Activated CD4-positive, alpha-beta T cell treated with anti-CD3 and anti-CD28 coated beads, Interleukin-2, amount 50 U/mL, for 24 hours (primary cell): ENCODE measurements around the gene TSHZ2.
"Not testable (repeated sequence)": the region's sequence is repeated elsewhere in the genome, so short reads cannot be mapped to it uniquely, and the experiment has no call there.

Experiments used
- DNase-seq, 2 donors: peaks; one replicate each; pipeline ENCODE4 v3.0.0-alpha.2; 2020; ENCODE audit warnings: low read depth in 1 of 2, low spot score in 1 of 2

The TSHZ2 gene

DNA sequence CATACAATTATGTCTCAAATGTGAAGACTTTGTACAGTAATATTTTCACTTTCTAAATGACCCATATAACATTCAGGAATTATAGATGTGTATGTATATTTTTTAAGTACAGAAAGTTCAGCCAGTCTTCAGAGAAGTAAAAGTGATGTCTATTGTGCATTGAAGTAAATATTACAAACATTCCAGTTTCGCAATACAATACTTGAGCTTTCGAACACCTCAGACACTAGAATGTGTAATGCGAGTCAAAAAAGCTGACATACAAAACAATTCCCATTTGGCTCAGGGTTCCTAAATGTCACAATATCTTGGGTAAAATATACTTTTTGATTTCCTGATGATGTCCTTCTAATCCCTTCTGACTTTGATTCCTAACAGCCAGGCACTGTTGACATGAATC is 520.1 kb downstream of the TSHZ2 start:
- no peak for DNase-seq

DNA sequence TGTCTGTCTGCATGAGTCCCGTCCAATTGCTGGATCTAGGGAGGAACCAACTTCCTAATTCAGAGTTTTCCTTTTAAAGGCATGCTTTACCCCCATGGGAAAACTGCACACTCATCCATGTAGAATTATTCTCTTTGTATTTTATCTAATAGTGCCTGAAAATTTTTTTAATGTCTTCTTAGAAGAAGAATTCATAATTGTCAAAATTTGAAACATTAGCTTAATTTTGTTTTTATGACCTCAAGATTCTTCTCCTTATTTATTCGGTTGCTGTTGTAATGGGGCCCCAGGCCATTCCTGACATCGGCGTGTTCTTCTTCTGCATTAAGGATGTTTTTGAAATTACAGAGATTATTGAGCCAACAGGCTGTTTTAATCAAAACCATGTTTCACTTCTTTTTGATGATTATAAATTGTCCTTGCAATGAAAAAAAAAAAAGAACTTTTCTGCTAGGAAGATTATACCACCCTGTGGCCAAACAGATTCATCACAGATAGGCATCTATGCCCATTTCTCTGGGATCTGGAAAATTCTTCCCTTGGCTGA is 521.2 kb downstream of the TSHZ2 start:
- no peak for DNase-seq

DNA sequence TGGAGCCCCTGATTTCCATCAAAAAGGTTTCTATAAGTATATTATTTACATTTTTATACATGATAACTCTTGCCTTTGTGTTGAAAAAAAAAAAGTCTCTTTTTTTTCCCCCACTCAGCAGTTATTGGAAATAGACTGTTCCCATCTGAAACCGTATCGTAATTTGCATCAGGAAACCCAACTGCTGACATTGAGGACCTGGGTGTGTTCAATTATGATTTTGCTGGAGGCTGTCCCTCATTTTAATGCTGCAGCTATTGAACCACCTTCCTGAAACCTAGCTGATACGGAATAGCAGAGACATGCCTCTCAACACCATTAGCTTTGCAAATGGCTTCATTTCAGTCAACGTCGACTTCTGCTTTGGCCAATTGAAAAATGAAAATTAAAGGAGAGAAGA is 522.6 kb downstream of the TSHZ2 start:
- no peak for DNase-seq

DNA sequence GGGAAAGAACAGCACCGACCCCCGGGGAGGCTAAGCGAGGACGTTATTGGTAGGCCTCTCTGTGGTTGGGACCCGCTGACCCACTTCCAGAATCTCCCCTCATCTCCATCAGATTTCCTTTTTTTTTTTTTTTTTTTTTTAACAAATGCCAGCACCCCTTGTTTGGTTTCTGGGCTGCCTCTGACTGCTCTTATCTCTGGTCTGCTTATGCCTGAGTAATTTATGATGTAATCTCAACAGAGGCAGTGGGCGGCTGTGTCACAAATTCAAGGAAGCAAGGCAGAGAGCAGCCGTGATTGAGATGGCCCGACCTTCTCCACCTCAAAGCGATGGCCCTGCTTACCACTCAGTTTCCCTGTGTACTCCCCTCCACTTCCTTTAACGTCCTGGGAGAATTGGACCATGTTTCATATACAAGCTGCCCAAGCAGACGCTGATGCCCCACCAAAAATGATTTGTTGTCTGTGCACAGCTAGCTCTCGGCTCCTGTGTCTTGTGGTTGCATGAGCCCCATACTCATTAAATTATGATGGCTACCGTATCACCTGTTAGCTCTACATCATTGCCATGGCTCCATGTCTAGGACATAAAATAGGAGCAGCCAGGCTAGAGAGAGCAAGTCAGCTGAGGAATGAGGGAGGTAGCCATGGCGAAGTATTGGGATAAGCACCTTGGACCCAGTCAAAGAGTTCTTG is 523.4 kb downstream of the TSHZ2 start:
- DNase-seq = no peak

DNA sequence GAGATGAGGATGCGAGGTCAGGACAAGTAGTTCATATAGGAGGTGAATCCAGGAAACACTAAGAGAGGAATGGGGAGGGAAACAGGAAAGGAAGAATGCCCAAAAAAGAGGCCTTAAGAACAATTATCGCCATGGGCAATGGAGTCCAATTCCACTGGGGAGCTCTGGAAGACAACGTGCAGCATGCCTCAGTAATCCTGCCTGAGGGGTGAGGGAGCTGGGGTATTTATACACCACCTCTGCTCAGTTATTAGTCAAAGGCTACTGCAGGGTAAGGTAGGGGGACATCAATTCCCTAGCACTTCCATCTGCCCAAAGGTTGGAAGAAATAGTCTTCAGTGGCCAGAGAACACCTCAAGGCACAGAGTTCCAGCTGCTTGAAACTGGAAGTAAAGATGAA is 525.1 kb downstream of the TSHZ2 start:
- no peak for DNase-seq

DNA sequence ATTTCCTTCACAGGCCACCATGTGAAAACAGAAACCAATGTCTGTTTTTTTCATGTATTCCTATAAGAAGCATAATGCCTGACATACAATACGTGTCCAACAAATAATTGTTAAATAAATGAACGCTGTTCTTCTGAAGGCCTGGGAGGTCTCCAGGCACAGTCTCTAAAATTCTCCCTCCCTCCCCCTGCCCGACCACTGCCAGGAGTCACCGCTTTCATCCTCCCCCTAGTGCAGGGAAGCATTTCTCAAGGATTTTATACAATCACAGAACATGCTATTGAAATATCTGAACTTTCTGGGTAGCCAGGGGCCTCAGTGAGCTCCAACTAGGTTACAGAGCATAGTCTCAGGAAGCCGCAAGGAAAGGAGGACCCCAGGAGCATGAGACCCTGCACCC is 526.2 kb downstream of the TSHZ2 start:
- no peak for DNase-seq

DNA sequence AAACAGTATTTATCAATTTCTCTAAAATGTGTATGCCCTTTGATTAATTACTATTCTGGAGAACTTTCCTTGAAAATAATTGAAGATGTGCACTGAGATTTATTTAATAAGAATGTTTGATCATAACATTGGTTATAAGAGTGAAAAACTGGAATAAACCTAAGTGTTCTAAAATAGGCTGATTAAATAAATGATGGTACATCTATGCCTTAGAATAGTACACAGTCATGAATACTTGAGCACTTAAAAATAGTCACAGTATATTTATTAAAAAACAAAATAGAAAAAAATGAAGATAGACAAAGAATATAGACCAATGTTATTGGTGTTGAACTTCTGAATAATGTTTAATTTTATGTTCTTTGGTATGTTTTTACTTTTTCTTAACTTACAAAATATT is 528.5 kb downstream of the TSHZ2 start:
- DNase-seq = no peak

DNA sequence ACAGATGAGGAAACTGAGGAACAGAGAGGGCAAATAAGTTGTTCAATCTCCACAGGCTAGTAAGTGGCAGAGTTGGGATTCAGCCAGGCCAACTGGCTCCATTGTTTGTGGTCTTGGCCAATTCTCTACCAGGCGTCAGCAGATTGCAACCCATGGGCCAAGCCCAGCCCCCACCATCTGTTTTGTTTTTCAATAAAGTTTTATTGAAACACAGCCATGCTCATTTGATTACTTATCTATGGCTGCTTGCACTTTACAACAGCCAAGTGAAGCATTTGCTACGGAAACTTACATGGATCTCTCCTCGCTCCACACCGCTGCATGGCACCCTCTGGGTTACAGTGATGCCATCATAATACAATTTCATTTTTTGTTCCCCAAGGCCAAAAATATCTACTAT is 530.7 kb downstream of the TSHZ2 start:
- DNase-seq = no peak

DNA sequence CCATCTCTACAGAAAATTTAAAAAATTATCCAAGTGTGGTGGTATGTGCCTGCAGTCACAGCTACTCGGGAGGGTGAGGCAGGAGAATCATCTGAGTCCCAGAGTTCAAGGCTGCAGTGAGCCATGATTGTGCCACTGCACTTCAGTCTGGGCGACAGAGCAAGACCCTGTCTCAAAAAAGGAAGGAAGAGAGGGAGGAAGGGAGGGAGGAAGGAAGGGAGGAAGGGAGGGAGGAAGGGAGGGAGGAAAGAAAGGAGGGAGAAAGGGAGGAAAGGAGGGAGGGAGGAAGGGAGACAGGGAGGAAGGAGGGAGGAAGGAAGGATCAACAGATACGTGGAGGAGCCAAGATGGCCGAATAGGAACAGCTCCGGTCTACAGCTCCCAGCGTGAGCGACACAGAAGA is 531.4 kb downstream of the TSHZ2 start:
- no peak for DNase-seq

DNA sequence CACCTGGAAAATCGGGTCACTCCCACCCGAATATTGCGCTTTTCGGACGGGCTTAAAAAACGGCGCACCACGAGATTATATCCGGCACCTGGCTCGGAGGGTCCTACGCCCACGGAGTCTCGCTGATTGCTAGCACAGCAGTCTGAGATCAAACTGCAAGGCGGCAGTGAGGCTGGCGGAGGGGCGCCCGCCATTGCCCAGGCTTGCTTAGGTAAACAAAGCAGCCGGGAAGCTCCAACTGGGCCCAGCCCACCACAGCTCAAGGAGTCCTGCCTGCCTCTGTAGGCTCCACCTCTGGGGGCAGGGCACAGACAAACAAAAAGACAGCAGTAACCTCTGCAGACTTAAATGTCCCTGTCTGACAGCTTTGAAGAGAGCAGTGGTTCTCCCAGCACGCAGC is 531.9 kb downstream of the TSHZ2 start:
- not testable (repeated sequence) for DNase-seq

DNA sequence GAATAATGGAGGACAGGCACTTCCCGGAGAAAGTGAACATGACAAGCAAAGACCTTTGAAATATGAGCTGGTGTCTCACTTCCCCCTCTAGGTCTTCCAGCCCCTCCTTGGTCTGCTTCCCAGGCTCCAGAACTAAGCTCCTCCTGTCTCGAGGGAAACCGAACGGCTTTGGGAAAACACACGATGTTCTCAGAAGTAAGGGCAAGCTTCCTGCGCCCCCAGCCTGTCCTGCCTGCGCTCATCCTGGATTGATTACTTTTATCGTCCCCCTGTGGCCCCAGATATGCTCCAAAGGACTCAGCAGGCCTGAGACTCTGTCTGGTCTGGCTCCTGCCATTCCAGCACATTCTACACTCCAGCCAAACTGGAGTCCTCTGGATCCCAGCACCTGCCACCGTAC is 538.1 kb downstream of the TSHZ2 start:
- no peak for DNase-seq

DNA sequence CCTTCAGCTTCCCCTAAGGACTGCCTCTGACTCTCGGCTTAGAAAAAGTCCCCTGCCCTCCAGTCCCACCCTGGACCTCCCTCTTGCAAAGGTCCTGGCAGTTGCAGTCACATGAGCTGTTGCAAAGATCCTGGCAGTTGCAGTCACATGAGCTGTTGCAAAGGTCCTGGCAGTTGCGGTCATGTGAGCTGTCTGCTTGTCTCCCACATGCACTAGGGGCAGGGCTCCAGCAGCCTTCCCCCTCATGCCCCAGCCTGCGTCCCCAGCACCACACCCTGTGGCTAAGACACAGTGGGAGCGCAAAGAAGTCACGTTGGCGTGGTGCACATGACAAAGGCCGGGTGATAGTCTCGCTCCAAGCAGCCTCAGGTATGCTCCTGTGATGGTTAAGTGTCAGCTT is 538.5 kb downstream of the TSHZ2 start:
- DNase-seq = no peak

DNA sequence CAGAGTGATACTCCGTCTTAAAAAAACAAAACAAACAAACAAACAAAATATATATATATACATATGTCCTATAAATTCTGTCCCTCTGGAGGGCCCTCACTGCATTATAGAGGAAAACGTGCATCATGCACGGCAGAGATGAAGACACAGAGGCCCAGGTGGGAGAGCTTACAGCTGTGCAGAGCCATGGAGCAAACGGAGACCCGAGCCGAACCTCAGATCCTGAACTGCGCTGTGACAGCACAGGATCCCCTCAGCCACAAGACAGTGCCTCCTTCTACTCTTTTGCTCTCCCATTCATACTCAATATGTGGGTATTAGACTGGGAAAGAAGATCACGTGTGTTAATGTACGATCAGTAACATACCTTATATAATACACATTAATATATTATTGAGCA is 539.9 kb downstream of the TSHZ2 start:
- no peak for DNase-seq

DNA sequence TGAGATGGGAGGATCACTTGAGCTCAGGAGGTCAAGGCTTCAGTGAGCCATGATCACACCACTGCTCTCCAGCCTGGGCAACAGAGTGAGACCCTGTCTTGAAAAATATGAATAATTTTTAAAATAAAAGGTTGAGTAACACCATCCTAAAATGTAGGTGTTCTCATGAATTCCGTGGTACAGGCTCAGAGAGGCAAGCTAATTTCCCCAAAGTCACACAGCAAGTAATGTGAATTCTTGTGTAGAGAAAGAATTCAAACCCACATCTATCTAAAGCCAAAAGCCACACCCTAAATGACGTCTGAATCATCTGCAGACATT is 541.0 kb downstream of the TSHZ2 start:
- no peak for DNase-seq

DNA sequence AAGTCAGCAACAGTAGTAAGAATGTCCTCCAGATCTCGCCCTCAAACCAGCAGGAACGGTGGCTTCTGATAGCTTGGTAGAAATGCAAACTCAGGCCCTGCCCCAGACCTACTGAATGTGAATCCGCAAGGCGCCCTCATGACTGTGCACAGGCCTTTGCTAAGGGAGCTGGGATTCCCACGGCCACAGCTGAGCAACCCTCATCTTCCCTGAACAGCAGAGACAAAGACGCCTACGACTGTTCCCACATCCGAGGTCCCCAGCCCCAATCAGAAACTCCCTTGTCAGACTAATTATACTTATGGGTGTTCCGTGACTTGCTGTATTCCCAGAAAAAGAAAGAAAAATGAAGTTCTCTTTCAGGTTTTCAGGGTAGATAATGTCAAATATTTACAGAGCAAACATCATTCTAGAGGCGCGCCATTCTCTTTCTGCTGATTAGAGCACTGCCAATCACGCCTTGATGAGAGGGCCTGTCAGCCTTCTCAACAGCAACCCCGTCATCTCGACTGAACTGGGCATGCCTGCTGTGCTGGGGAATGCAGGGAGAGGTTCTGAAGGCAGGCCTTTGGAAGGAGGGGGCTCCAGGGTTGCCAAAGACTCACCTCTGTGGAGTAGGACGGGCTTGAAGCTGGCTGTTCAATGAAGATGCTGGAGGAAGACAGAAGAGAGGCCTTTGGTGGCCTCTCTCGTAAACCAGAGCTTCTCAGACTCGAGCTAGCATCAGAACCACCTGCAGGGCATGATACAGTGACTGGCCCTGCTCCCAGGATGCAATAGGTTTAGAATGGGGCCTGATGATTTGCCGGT is 541.5 kb downstream of the TSHZ2 start:
- DNase-seq = no peak

DNA sequence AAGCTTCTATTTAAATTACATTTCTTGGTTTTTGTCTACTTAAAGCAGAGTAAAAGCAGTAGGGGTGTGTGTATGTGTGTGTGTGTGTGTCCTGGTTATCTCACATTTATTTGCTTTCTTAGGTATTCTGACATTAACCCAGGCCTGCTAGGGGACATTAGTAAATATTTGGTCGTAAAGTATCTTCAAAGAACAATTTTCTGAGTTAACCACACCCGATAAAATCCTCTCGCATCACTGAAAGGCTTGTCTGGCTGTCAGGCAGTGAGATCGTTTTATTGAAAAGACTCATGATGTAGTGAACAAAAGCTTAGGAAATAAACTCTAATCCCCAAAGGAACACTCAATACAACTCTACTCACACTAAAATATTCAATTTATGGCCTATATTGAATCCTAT is 543.6 kb downstream of the TSHZ2 start:
- no peak for DNase-seq

DNA sequence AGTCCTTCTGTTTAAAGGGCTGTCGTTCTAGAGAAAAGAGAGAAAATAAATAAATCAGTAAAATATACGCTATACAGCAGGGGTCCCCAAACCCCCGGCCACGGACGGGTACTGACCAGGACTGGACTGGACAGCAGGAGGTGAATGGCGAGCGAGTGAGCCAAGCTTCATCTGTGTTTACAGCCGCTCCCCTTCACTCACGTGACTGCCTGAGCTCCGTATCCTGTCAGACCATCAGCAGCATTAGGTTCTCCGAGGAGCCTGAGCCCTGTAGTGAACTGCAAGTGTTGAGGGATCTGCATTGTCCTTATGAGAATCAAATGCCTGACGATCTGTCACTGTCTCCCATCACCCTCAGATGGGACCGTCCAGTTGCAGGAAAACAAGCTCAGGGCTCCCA is 545.0 kb downstream of the TSHZ2 start:
- DNase-seq = no peak

DNA sequence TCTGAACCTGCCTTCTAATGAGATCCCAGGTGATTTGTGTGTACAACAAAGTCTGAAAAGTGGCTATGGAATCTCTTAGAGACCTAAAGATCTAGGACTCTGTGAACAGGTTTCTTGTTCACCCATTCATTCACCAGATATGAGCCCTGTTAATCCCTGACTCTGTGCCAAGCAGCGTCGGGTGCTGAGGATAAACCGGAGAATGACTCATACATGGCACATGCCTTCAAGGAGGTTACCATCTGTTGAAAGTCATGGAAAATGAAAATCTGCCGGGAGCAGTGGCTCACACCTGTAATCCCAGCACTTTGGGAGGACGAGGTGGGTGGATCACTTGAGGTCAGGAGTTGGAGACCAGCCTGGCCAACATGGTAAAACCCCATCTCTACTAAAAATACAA is 549.3 kb downstream of the TSHZ2 start:
- DNase-seq = not testable (repeated sequence)

DNA sequence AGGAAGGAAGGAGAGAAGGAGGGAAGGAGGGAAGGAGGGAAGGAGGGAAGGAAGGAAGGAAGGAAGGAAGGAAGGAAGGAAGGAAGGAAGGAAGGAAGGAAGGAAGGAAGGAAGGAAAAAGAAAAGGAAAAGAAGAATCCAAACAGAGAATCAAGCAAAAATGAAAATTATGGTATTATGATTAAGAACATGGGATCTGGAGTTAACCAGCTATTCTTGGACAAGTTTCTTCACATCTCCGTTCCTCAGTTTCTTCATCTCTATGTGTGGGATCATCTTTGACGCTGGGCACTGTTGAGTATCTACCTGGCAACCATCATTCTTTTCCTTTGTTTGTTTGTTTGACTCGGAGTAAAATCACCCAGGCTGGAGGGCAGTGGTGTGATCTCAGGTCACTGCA is 549.9 kb downstream of the TSHZ2 start:
- DNase-seq = no peak

DNA sequence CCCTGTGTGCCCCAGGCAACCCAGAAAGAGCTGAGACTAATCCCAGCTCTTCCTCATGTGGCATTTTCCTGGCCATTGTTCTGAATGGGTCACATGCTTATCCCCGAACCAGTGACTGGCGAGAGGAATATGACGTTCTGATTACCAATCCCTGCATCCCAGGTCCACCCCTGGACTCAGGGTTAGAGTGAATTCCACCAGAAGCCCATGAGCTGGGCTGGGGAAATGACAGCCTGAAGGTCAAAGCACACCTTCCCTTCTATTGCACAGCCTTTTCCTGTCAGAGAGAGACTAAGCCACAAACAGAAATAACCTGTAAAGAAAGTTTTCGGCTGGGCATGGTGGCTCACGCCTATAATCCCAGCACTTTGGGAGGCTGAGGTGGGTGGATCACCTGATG is 550.5 kb downstream of the TSHZ2 start:
- no peak for DNase-seq

DNA sequence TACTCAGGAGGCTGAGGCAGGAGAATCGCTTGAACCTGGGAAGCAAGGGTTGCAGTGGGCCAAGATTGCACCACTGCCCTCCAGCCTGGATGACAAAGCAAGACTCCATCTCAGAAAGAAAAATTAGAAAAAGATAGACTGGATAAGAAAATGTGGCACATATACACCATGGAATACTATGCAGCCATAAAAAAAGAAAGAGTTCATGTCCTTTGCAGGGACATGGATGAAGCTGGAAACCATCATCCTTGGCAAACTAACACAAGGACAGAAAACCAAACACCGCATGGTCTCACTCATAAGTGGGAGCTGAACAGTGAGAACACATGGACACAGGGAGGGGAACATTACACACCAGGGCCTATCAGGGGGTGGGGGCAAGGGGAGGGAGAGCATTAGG is 551.5 kb downstream of the TSHZ2 start:
- DNase-seq = not testable (repeated sequence)

DNA sequence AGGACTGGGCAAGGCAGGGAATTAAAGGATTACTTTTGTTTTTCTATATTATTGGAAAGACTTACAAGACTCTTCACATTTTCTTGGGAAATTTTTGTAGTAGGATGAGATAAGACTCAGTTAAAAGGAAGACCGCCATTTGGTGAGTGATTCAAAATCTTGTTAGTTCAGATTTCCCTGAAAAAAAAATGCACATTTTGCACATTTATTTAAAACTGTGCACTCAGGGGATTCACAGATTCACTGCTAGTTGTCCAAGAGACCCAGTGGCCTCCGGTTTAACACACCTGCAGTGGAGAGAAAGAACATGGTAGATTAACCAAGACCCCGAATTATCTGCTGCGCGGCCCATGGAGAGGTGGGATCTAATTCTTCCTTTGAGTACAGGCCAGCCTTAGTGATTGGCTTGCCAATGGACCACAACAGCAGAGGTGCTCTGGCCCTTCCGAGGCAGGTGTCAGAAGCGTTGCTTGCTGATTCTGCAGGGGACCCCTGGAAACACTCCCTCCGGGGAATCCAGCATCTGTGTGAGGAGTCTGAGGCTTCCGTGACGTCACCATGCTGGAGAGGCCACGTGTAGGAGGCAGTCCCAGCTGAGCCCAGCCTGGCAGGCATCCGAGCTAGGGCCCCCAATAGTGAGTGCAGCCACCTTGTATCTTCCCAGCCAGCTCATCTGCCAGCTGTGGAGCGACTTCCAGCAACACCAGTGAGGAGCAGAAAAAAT is 552.6 kb downstream of the TSHZ2 start:
- no peak for DNase-seq
